ENCODE data around the gene CHN2.
"Not testable (repeated sequence)": the region's sequence is repeated elsewhere in the genome, so short reads cannot be mapped to it uniquely, and the experiment has no call there.

Gene CHN2

DNA sequence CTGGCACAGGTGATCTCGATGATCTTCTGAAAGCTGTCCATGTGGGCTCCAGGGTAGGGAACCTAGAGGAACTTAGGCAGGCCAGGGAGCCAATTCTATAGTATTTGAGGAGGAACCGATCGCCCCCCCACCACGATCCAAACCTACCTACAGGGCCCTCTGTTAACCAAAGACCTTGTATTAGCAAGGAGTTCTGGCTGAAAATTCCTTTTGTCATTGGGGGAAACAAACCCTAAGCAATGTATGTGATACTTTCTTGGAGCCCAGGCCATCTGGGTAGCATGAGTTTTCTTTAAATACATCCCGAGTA lies 62.1 kb downstream of the CHN2 start:
- no peak overlapping the region for H3K9ac ChIP-seq (ENCODE audit: low read length)
- no peak overlapping the region for H3K4me3 ChIP-seq (ENCODE audit: low read depth, low read length)
- H3K9me3 ChIP-seq (ENCODE audit: control insufficient read depth, insufficient read depth, low read depth, low read length) = no peaks in the 10 kb centered on the region
- H3K27ac ChIP-seq (ENCODE audit: low read depth, low read length) = no peak overlapping the region
- H3K27me3 ChIP-seq (ENCODE audit: control insufficient read depth, insufficient read depth, low read length) = no peaks in the 10 kb centered on the region
- no peaks in the 10 kb centered on the region for H3K4me1 ChIP-seq (ENCODE audit: control insufficient read depth, insufficient read depth, low read length)
- H3K36me3 ChIP-seq (ENCODE audit: control insufficient read depth, insufficient read depth, low read length) = no peaks in the 10 kb centered on the region

DNA sequence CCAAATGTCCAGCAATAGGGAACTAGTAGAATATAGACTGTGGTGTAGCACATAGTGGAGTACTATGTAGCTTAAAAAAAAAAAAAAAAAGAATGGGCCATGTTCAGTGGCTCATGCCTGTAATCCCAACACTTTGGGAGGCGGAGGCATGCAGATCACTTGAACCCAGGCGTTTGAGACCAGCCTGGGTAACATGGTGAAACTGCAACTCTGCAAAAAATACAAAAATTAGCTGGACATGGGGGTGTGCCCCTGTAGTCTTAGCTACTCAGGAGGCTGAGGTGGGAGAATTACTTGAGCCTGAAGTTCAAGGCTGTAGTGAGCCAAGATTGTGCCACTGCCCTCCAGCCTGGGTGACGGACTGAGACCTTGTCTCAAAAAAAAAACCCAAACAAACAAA lies 64.4 kb downstream of the CHN2 start:
- H3K4me3 ChIP-seq (ENCODE audit: low read depth, low read length) = no peak overlapping the region
- H3K9ac ChIP-seq (ENCODE audit: low read length) = no peak overlapping the region
- H3K27me3 ChIP-seq (ENCODE audit: control insufficient read depth, insufficient read depth, low read length) = no peaks in the 10 kb centered on the region
- H3K4me1 ChIP-seq (ENCODE audit: control insufficient read depth, insufficient read depth, low read length) = no peaks in the 10 kb centered on the region
- no peaks in the 10 kb centered on the region for H3K36me3 ChIP-seq (ENCODE audit: control insufficient read depth, insufficient read depth, low read length)
- no peaks in the 10 kb centered on the region for H3K9me3 ChIP-seq (ENCODE audit: control insufficient read depth, insufficient read depth, low read depth, low read length)
- H3K27ac ChIP-seq (ENCODE audit: low read depth, low read length) = no peak overlapping the region

DNA sequence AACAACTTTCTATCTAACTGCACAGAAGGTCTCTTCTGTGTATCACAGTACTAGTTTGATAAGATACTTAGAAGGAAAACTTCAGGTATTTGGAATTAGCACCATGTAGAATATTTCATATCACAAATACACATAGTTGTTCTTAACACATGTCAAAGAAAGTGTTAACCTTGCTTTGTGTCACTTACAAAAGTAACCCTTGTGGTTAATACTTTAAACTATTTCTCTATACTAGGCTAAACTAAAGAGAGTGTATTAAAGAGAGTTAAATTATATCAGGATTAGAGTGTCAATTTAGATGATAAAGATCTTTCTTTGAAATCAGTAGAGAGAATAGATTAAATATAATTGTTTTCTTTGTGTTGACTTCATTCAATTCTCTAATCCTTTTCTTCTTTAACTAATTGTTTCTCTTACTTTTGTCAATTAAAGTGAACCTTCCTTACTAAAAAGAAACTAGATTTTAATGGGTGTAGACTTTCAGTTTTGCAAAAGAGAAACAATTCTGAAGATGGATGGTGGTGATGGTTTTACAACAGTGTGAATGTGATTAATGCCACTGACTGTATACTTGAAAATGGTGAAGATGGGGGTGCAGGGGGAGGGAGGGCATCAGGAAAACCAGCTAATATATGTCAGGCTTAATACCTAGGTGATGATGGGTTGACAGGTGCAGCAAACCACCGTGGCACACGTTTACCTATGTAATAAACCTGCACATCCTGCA lies 67.8 kb downstream of the CHN2 start:
- no peak overlapping the region for H3K4me3 ChIP-seq (ENCODE audit: low read depth, low read length)
- H3K9ac ChIP-seq (ENCODE audit: low read length) = no peak overlapping the region
- H3K9me3 ChIP-seq (ENCODE audit: control insufficient read depth, insufficient read depth, low read depth, low read length) = no peaks in the 10 kb centered on the region
- no peaks in the 10 kb centered on the region for H3K36me3 ChIP-seq (ENCODE audit: control insufficient read depth, insufficient read depth, low read length)
- H3K4me1 ChIP-seq (ENCODE audit: control insufficient read depth, insufficient read depth, low read length) = no peaks in the 10 kb centered on the region
- no peaks in the 10 kb centered on the region for H3K27me3 ChIP-seq (ENCODE audit: control insufficient read depth, insufficient read depth, low read length)
- no peak overlapping the region for H3K27ac ChIP-seq (ENCODE audit: low read depth, low read length)

DNA sequence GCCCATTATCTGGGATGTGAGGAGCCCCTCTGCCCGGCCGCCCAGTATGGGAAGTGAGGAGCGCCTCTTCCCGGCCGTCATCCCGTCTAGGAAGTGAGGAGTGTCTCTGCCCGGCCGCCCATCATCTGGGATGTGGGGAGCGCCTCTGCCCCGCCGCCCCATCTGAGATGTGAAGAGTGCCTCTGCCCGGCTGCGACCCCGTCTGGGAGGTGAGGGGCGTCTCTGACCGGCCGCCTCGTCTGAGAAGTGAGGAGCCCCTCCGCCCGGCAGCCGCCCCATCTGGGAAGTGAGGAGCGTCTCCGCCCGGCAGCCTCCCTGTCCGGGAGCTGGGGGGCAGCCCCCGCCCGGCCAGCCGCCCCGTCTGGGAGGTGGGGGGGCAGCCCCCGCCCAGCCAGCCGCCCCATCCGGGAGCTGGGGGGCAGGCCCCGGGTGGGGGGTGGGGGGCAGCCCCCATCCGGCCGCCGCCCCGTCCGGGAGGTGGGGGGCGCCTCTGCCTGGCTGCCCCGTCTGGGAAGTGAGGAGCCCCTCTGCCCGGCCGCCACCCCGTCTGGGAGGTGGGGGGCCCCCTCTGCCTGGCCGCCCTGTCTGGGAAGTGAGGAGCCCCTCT lies 69.1 kb downstream of the CHN2 start:
- H3K9me3 ChIP-seq (ENCODE audit: control insufficient read depth, insufficient read depth, low read depth, low read length); H3K27me3 ChIP-seq (ENCODE audit: control insufficient read depth, insufficient read depth, low read length); H3K9ac ChIP-seq (ENCODE audit: low read length); H3K4me3 ChIP-seq (ENCODE audit: low read depth, low read length); H3K4me1 ChIP-seq (ENCODE audit: control insufficient read depth, insufficient read depth, low read length); H3K36me3 ChIP-seq (ENCODE audit: control insufficient read depth, insufficient read depth, low read length); H3K27ac ChIP-seq (ENCODE audit: low read depth, low read length): not testable (repeated sequence)

DNA sequence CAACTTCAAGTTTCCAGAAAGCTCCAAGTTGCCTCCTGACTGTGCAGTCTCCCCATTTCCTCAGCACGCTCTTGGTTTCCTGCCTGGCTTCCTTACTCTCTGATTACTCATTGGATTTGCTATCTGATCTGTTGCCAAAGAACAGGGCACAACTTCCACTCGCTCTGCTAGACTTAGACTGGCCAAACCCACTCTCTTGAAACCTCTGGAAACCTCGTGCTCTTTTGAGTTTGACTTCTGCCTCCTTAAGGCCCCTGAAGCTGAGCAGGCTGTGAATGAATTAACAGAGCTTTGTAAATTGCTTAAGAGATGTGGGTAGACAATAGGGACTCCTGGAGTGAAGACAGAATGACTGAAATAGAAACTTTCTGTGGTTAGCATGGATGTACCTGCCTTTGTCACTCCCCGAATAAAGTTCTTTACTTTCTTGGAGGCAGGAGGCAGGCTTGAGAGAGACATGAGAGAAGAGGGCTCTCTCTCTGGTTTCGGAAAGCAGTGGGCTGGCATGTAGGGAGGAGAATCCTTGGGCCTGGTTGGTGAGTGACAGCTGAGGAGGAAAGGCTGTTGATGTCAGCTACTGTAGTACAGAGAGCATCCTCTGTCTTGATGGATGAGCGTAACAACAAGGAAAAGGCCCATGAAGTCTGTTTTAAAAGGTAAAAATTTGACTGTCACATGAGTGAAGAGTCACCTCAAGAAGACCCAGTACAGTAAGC lies 70.8 kb downstream of the CHN2 start:
- Histone ChIP-seq H3K9me3 (ENCODE audit: control insufficient read depth, insufficient read depth, low read depth, low read length) (no peaks in the 10 kb centered on the region), H3K4me3 (ENCODE audit: low read depth, low read length) (no peak overlapping the region), H3K36me3 (ENCODE audit: control insufficient read depth, insufficient read depth, low read length) (no peaks in the 10 kb centered on the region), H3K27me3 (ENCODE audit: control insufficient read depth, insufficient read depth, low read length) (no peaks in the 10 kb centered on the region), H3K27ac (ENCODE audit: low read depth, low read length) (no peak overlapping the region), H3K4me1 (ENCODE audit: control insufficient read depth, insufficient read depth, low read length) (no peaks in the 10 kb centered on the region), H3K9ac (ENCODE audit: low read length) (no peak overlapping the region)

DNA sequence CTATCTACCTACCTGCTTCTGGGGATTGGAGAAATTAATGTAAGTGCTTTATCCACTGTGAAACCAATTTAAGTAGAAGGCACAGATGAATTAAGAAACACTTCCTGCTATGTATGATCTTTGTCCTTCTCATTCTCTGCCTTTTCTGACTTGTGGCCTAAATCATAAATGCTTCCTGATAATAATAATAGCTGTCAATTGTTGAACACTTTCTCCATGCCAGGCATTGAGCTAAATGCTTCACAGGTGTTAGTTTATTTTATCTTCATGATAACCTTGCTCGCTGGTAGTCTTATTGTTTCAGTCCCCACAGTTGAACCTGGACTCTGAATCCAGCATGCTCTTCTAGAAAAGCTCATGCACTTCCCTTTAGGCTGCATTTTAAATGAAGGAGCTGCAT lies 75.4 kb downstream of the CHN2 start:
- H3K36me3 ChIP-seq (ENCODE audit: control insufficient read depth, insufficient read depth, low read length) = no peaks in the 10 kb centered on the region
- peaks cover 20% of the 10 kb centered on the region for H3K4me1 ChIP-seq (ENCODE audit: control insufficient read depth, insufficient read depth, low read length)
- no peak overlapping the region for H3K9ac ChIP-seq (ENCODE audit: low read length)
- H3K9me3 ChIP-seq (ENCODE audit: control insufficient read depth, insufficient read depth, low read depth, low read length) = no peaks in the 10 kb centered on the region
- no peak overlapping the region for H3K27ac ChIP-seq (ENCODE audit: low read depth, low read length)
- no peak overlapping the region for H3K4me3 ChIP-seq (ENCODE audit: low read depth, low read length)
- no peaks in the 10 kb centered on the region for H3K27me3 ChIP-seq (ENCODE audit: control insufficient read depth, insufficient read depth, low read length)

DNA sequence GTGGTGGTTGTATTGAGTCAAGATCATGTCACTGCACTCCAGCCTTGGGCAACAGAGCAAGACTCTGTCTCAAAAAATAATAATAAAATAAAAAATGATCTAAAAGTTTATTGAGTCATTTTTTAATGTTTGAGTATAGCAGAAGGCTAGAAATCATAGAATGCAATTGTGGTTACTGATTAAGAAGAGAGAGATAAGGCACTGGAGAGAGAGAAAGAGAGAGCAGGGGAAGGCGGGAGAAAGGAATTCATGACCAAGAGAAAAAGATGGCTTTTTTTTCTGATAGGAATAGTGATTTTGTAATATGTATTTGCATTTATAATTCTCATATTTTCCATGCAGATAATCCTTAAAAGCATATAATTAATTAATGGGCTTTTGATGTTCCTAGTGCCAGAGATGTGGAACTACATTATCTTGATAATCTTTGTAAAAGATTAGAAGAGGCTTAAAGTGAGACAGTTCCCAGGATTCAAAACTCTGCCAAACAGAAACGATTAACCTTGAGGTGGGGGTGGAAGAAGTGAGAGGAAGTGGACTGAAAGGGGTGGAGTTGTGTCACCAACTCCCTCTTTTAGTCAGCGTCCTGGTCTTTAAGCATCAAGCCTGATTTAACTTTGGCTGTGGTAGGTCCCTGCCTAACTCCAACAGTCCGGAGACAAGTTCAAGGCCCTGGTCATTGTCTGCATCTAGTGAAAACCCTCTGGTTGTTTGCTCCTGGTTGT lies 76.2 kb downstream of the CHN2 start:
- no peaks in the 10 kb centered on the region for H3K27me3 ChIP-seq (ENCODE audit: control insufficient read depth, insufficient read depth, low read length)
- no peak overlapping the region for H3K4me3 ChIP-seq (ENCODE audit: low read depth, low read length)
- H3K9ac ChIP-seq (ENCODE audit: low read length) = no peak overlapping the region
- no peaks in the 10 kb centered on the region for H3K36me3 ChIP-seq (ENCODE audit: control insufficient read depth, insufficient read depth, low read length)
- H3K9me3 ChIP-seq (ENCODE audit: control insufficient read depth, insufficient read depth, low read depth, low read length) = no peaks in the 10 kb centered on the region
- peaks cover 23% of the 10 kb centered on the region for H3K4me1 ChIP-seq (ENCODE audit: control insufficient read depth, insufficient read depth, low read length)
- H3K27ac ChIP-seq (ENCODE audit: low read depth, low read length) = no peak overlapping the region

DNA sequence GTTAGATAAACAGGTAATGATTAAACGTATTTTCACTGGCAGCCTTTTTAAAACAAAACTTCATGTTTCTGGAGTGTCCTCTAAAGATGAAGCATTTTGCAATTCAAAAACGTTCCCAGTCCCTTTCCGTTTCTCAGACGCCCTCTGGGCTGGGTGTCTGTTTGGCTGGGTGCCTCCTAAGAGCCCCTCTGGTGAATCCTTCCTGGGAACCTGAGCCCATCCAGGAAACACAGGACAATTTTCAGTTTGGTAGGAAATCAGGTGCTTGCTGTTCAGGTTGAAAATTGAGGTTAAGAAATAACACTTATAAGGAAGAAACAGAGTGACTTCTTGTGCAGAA lies 76.7 kb downstream of the CHN2 start:
- Histone ChIP-seq H3K27ac (ENCODE audit: low read depth, low read length) (no peak overlapping the region), H3K9ac (ENCODE audit: low read length) (no peak overlapping the region), H3K27me3 (ENCODE audit: control insufficient read depth, insufficient read depth, low read length) (no peaks in the 10 kb centered on the region), H3K4me3 (ENCODE audit: low read depth, low read length) (no peak overlapping the region), H3K9me3 (ENCODE audit: control insufficient read depth, insufficient read depth, low read depth, low read length) (no peaks in the 10 kb centered on the region), H3K4me1 (ENCODE audit: control insufficient read depth, insufficient read depth, low read length) (peaks cover 29% of the 10 kb centered on the region), H3K36me3 (ENCODE audit: control insufficient read depth, insufficient read depth, low read length) (no peaks in the 10 kb centered on the region)

DNA sequence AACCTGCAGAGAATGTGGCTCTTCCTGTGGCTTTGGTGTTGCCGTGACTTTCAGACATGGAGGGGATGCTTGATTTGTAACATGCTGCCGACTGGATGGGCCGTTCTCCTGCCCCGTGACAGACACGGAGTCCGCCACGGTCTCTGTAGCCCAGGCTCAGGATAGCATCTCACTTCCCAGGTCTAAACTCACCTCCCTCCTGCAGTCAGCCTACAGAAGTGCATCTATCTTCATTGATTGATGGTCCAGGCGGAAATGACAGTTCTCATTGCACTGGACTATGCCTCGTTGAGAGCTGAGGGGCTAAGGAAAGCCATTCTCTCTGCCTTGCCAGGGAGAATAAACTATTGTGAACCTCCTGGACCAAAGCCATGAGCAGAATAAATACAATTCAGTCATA lies 77.5 kb downstream of the CHN2 start:
- Histone ChIP-seq H3K36me3 (ENCODE audit: control insufficient read depth, insufficient read depth, low read length) (no peaks in the 10 kb centered on the region), H3K4me1 (ENCODE audit: control insufficient read depth, insufficient read depth, low read length) (peaks cover 36% of the 10 kb centered on the region), H3K9ac (ENCODE audit: low read length) (no peak overlapping the region), H3K9me3 (ENCODE audit: control insufficient read depth, insufficient read depth, low read depth, low read length) (no peaks in the 10 kb centered on the region), H3K27ac (ENCODE audit: low read depth, low read length) (no peak overlapping the region), H3K4me3 (ENCODE audit: low read depth, low read length) (no peak overlapping the region), H3K27me3 (ENCODE audit: control insufficient read depth, insufficient read depth, low read length) (no peaks in the 10 kb centered on the region)

DNA sequence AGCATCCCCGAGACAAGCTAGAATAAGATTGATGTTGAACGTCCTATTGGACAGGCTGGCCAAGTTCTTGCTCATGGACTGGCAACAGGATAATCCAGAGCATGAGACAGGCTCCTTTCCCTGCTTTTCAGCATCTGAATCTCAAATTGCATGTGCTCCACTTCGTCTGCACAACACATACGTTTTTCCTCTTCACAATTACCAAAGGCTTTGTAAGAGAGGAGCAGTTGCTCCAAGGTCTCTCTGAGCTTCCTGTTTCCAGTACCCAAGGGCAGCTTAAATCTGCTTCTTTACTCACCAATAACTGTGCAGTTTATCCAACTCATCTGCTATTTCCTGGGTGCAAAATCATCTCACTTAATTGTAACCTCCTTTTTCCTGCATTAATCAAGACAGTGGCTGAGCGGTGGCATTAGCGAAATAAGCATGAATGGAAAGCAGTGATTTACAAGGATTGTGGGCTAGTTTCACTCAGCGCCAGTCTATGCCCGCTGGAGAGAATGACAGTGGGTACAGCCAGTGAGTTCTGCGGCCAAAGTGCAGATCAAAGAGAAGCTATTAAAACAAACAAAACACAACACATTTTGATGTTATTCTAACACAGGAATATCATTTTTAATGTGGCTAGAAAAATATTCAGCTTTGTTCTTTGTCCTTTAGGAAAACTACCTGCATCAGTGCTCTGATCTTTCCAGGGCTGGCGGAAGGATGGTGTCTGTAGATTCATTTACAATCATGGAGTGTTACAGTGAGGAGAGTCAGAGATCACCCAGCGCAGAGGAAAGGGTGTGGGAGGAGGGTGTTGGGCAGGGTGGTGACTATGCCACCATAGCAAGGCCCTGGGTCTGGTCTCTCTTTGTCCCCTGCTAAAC lies 79.8 kb downstream of the CHN2 start:
- H3K9ac ChIP-seq (ENCODE audit: low read length) = no peak overlapping the region
- H3K4me3 ChIP-seq (ENCODE audit: low read depth, low read length) = no peak overlapping the region
- H3K27ac ChIP-seq (ENCODE audit: low read depth, low read length) = no peak overlapping the region
- no peaks in the 10 kb centered on the region for H3K9me3 ChIP-seq (ENCODE audit: control insufficient read depth, insufficient read depth, low read depth, low read length)
- peaks cover 39% of the 10 kb centered on the region for H3K4me1 ChIP-seq (ENCODE audit: control insufficient read depth, insufficient read depth, low read length)
- H3K36me3 ChIP-seq (ENCODE audit: control insufficient read depth, insufficient read depth, low read length) = no peaks in the 10 kb centered on the region
- no peaks in the 10 kb centered on the region for H3K27me3 ChIP-seq (ENCODE audit: control insufficient read depth, insufficient read depth, low read length)
